ENCODE data around the gene UGT1A9. TPM values are rescaled to one million over a fixed set of nuclear protein-coding genes. Genes with fewer than 3 reads are reported as not detected.

UGT1A9 gene
- total and polyA plus RNA-seq, 2 donors: 0.09 to 0.27 TPM

DNA sequence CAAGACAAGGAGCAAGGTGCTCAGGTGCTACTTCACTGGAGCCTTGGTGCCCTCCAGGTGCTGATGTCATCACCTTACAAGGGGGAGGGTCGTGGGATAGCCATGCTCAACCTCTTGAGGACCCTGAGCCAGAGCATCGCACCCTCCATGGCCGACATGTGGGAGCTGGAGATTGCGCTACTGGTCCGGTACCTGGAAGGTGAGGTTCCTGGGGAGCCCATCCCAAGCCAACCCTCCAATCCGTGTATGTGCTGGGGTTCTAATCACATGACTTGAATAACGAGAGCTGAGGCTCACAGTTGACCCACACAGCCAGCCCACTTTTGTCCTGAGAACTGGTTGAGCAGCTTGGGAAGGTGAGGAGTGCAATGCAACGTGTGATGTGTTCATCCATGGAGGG lies 132.3 kb downstream of the UGT1A9 start:
- WGBS: 78% methylated on average over 8 of the region's 8 CpGs
- Histone ChIP-seq H3K4me1 (ENCODE audit: control insufficient read depth in 2 of 2, insufficient read depth in 2 of 2, low read length in 2 of 2) (no peaks in the 10 kb centered on the region), H3K4me3 (ENCODE audit: low read length in 2 of 2) (no peak overlapping the region), H3K27me3 (ENCODE audit: control insufficient read depth in 2 of 2, insufficient read depth in 1 of 2, low read length in 1 of 2) (peaks cover 0 to 4% of the 10 kb centered on the region in 2 donors), H3K9me3 (ENCODE audit: control insufficient read depth in 2 of 2, insufficient read depth in 1 of 2, low read length in 1 of 2) (peaks cover 0 to 4% of the 10 kb centered on the region in 2 donors), H3K27ac (ENCODE audit: low read depth in 1 of 2, low read length in 1 of 2) (no peak overlapping the region), H3K36me3 (ENCODE audit: control insufficient read depth in 2 of 2, insufficient read depth in 2 of 2, low read length in 1 of 2) (no peaks in the 10 kb centered on the region)
- DNase-seq (ENCODE audit: low read depth in 6 of 9, low spot score in 9 of 9): no peak

DNA sequence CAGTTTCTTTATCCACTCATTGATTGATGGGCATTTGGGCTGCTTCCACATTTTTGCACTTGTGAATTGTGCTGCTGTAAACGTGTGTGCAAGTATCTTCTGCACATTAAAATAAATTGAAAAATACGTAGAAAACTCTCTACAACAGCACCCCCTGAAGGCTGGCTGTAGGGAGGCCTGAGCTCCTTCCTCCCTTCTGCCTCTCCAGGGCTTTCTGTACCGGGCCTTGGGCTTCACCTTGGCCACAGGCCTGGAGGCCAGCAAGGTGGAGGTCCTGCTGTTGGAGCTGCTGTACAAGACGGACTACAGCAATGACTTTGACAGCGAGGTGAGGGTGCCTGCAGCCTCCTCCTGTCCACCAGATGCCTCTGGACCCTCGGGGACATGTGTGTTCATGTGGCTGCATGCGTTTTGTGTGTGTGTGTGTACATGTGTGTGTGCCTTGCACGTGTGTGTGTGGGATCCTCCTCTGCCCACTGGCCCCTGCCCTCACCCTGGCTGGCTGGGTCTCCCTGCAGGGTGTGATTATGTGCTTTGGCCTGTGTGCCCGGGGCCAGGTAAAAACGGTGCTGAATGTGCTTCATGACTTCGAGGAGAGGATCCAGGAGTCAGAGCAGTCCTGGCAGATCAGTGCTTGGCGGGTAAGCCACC lies 135.6 kb downstream of the UGT1A9 start:
- Histone ChIP-seq H3K27ac (ENCODE audit: low read depth in 1 of 2, low read length in 1 of 2) (no peak overlapping the region), H3K9me3 (ENCODE audit: control insufficient read depth in 2 of 2, insufficient read depth in 1 of 2, low read length in 1 of 2) (no peaks in the 10 kb centered on the region), H3K36me3 (ENCODE audit: control insufficient read depth in 2 of 2, insufficient read depth in 2 of 2, low read length in 1 of 2) (no peaks in the 10 kb centered on the region), H3K4me1 (ENCODE audit: control insufficient read depth in 2 of 2, insufficient read depth in 2 of 2, low read length in 2 of 2) (no peaks in the 10 kb centered on the region), H3K27me3 (ENCODE audit: control insufficient read depth in 2 of 2, insufficient read depth in 1 of 2, low read length in 1 of 2) (peaks cover 0 to 4% of the 10 kb centered on the region in 2 donors), H3K4me3 (ENCODE audit: low read length in 2 of 2) (no peak overlapping the region)
- 80% methylated on average over 12 of the region's 12 CpGs for WGBS
- DNase-seq (ENCODE audit: low read depth in 6 of 9, low spot score in 9 of 9): no peak

DNA sequence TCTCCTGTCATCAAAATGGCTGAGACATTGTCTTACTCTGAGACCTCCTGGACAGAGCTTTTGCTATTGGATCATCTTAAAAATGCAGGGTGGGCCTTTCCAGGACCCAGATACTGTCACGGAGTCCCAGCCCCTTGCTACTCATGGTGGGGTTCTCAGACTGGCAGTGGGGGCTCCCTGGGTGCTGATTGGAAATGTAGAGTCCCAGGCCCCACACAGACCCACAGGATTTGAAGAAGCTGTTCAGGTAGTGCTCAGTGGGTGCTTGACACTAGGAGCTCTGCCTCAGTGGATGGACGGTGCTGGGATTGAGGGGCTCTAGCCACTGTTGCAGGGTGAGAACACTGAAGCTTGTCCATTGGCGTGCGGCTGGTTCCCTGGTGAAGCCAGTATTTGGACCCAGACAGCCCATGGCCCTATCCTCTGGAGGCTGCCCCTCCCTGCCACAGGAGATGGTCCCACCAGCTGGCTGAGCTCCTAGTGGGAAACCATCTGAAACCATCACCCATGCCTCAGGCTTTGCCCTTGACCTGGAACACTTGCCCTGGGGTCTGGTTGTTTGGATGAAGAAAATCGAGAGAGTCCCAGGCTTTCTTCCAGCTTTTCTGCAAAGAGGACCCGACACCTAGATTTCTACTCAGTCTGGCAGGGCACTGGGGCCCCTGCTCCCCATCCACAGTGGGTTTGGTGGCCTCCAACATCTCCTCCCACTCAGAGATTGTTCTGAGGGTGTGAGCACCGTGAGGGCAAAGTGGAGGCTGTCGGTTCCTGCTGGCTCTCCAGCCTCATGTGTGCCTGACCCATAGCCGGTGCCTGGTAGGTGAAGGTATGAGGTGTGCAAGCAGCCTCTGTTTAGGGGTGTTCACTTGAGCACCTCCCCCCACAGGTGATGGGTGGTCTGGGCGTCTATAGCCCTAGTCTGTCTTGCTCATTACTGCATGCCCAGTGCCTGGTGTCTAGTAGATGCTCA lies 136.6 kb downstream of the UGT1A9 start:
- H3K27me3 ChIP-seq (ENCODE audit: control insufficient read depth in 2 of 2, insufficient read depth in 1 of 2, low read length in 1 of 2): peaks cover 0 to 4% of the 10 kb centered on the region in 2 donors
- WGBS: 89% methylated on average over 10 of the region's 10 CpGs
- H3K9me3 ChIP-seq (ENCODE audit: control insufficient read depth in 2 of 2, insufficient read depth in 1 of 2, low read length in 1 of 2): no peaks in the 10 kb centered on the region
- no peaks in the 10 kb centered on the region for H3K4me1 ChIP-seq (ENCODE audit: control insufficient read depth in 2 of 2, insufficient read depth in 2 of 2, low read length in 2 of 2)
- no peak for DNase-seq (ENCODE audit: low read depth in 6 of 9, low spot score in 9 of 9)
- H3K27ac ChIP-seq (ENCODE audit: low read depth in 1 of 2, low read length in 1 of 2): no peak overlapping the region
- no peak overlapping the region for H3K4me3 ChIP-seq (ENCODE audit: low read length in 2 of 2)
- no peaks in the 10 kb centered on the region for H3K36me3 ChIP-seq (ENCODE audit: control insufficient read depth in 2 of 2, insufficient read depth in 2 of 2, low read length in 1 of 2)

DNA sequence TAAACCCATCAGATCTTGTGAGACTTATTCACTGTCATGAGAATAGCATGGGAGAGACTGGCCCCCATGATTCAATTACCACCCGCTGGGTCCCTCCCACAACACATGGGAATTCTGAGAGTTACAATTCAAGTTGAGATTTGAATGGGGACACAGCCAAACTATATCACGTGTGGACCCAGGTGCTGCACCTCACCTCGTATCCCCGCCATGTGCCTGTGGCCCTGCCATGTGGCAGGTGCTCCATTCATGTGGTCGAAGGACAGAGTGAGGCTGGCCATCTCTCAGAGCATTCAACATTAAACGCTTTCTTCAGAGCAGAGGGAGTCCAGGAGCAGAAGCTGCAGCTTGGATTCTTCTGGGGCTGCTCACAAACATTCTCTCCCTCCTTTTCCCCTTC lies 138.7 kb downstream of the UGT1A9 start:
- no peak overlapping the region for H3K27ac ChIP-seq (ENCODE audit: low read depth in 1 of 2, low read length in 1 of 2)
- no peak for DNase-seq (ENCODE audit: low read depth in 6 of 9, low spot score in 9 of 9)
- WGBS: 94% methylated on average over 6 of the region's 6 CpGs

DNA sequence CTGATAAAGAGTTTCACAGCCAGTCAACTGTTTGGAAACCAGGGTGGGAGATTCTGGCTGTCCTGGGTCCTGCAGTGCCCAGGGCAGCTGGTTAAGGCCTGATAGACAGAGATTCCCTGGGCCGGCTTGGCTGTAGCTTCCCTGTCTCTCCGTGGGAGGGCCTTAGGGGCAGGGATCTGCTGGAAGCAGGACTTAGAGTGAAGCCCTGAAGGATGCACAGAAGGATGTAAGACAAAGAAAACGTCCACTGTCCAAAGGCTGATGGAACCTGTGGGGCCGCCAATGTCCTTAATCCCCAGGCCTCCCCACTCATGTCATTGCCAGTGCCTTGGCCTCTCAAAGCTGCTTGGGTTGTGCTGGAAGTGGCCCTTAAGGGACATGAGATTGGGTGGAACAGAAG lies 139.4 kb downstream of the UGT1A9 start:
- Histone ChIP-seq H3K9me3 (ENCODE audit: control insufficient read depth in 2 of 2, insufficient read depth in 1 of 2, low read length in 1 of 2) (no peaks in the 10 kb centered on the region), H3K27ac (ENCODE audit: low read depth in 1 of 2, low read length in 1 of 2) (no peak overlapping the region), H3K4me1 (ENCODE audit: control insufficient read depth in 2 of 2, insufficient read depth in 2 of 2, low read length in 2 of 2) (no peaks in the 10 kb centered on the region), H3K4me3 (ENCODE audit: low read length in 2 of 2) (no peak overlapping the region), H3K36me3 (ENCODE audit: control insufficient read depth in 2 of 2, insufficient read depth in 2 of 2, low read length in 1 of 2) (no peaks in the 10 kb centered on the region), H3K27me3 (ENCODE audit: control insufficient read depth in 2 of 2, insufficient read depth in 1 of 2, low read length in 1 of 2) (peaks cover 0 to 3% of the 10 kb centered on the region in 2 donors)
- 84% methylated on average over 4 of the region's 4 CpGs for WGBS
- DNase-seq (ENCODE audit: low read depth in 6 of 9, low spot score in 9 of 9): no peak

More for the DNA sequence above, 138.7 kb downstream of the UGT1A9 start:
- H3K4me1 ChIP-seq (ENCODE audit: control insufficient read depth in 2 of 2, insufficient read depth in 2 of 2, low read length in 2 of 2): no peaks in the 10 kb centered on the region
- H3K36me3 ChIP-seq (ENCODE audit: control insufficient read depth in 2 of 2, insufficient read depth in 2 of 2, low read length in 1 of 2): no peaks in the 10 kb centered on the region
- H3K4me3 ChIP-seq (ENCODE audit: low read length in 2 of 2): no peak overlapping the region
- no peaks in the 10 kb centered on the region for H3K9me3 ChIP-seq (ENCODE audit: control insufficient read depth in 2 of 2, insufficient read depth in 1 of 2, low read length in 1 of 2)
- H3K27me3 ChIP-seq (ENCODE audit: control insufficient read depth in 2 of 2, insufficient read depth in 1 of 2, low read length in 1 of 2): peaks cover 0 to 3% of the 10 kb centered on the region in 2 donors

DNA sequence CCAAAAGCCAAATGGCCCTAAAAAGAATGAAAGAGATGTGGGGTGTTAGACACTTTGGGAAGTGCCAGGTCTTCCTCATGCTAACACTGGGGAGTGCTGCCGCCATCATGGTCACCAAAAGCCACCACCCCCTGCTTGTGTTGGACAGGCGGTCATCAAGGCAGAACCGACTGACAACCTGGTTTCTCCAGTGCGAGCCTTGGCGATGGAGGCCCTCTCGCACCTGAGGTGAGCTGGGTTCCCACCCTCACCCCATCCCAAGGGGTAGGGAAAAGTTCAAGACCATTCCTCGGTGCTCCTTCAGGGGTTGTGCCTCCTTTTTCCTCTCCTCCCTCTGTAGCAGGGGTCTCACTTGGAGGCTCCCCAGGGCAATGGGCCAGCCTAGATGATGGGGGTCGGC lies 140.0 kb downstream of the UGT1A9 start:
- no peak for DNase-seq (ENCODE audit: low read depth in 6 of 9, low spot score in 9 of 9)
- 92% methylated on average over 8 of the region's 8 CpGs for whole genome bisulfite sequencing
- Histone ChIP-seq H3K27ac (ENCODE audit: low read depth in 1 of 2, low read length in 1 of 2) (no peak overlapping the region), H3K4me3 (ENCODE audit: low read length in 2 of 2) (no peak overlapping the region), H3K27me3 (ENCODE audit: control insufficient read depth in 2 of 2, insufficient read depth in 1 of 2, low read length in 1 of 2) (peaks cover 0 to 3% of the 10 kb centered on the region in 2 donors), H3K9me3 (ENCODE audit: control insufficient read depth in 2 of 2, insufficient read depth in 1 of 2, low read length in 1 of 2) (no peaks in the 10 kb centered on the region), H3K36me3 (ENCODE audit: control insufficient read depth in 2 of 2, insufficient read depth in 2 of 2, low read length in 1 of 2) (no peaks in the 10 kb centered on the region), H3K4me1 (ENCODE audit: control insufficient read depth in 2 of 2, insufficient read depth in 2 of 2, low read length in 2 of 2) (no peaks in the 10 kb centered on the region)

DNA sequence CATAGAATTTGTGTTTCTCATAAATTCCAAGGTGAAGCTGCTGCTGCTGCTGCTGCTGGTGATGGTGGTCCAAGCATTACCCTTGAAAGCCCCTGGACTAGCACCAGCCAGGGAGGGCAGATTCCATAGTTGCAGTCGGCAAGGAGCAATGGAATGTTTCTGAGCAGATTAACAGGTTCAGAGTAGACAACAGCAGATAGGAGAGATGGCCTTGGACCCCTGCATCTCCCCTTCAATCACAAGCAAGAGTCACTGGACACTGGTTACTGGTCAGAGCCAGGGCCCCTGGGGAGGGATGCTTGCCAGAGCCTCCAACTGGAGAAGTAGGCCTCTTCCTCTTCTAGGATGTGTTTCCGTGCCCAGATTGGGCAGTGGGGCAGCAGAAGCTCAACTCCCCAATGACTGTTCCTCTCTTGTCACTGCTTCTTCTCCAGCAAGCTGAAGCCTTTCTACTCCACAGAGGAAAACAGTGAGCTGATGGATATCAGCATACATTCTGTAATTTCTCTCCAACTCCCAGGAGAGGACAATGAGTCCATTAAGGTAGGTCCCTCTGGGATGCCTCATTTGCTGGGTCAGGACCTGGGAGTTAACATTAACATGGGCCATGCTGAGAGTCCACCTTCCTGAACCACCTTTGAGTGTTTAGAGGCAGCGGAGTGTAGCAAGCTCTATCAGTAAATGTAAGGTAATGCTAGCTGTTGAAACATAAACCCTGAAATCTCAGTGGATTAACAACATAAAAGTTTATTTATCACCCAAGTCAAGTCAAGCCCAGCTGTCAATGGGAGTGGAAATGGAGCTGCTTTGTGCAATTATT lies 141.7 kb downstream of the UGT1A9 start:
- no peak for DNase-seq (ENCODE audit: low read depth in 6 of 9, low spot score in 9 of 9)

DNA sequence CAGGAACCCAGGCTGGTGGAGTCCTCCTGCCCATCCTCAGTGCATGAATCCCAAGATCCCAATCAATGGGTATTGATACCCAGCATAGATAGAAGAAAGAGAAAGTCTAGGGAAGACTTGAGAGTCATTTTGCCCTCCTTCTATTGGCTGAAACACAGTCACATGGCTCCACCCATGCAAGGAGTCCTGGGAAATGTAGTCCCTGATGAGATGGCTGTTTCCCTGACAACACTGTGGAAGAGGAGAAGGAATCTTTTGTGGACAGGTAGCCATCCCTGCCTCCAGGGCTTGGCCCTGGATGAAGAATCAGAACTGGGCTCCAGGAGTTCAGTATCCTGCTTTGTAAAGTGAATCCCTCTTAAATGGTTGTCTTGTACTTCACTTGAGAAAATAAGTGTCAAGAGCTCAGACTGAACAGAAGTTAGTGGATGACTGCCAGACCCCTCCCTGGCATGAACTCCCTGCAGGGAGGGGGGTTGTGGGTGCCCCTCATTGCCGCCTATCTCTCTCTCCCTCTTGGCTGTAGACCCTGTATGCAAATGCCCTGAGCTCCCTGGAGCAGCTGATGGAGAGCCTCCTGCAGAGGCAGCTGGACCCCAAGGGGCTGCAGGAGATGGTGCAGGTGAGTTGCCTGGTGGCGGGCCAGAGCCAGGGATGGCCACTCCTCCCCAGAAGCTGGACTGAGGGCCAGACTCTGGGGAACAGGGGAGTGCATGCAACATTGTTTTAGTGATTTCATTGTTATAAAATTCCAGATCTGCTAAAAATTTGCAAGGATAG lies 142.5 kb downstream of the UGT1A9 start:
- no peak for DNase-seq (ENCODE audit: low read depth in 6 of 9, low spot score in 9 of 9)
- Histone ChIP-seq H3K27ac (ENCODE audit: low read depth in 1 of 2, low read length in 1 of 2) (no peak overlapping the region), H3K4me3 (ENCODE audit: low read length in 2 of 2) (no peak overlapping the region), H3K9me3 (ENCODE audit: control insufficient read depth in 2 of 2, insufficient read depth in 1 of 2, low read length in 1 of 2) (no peaks in the 10 kb centered on the region), H3K27me3 (ENCODE audit: control insufficient read depth in 2 of 2, insufficient read depth in 1 of 2, low read length in 1 of 2) (peaks cover 0 to 3% of the 10 kb centered on the region in 2 donors), H3K4me1 (ENCODE audit: control insufficient read depth in 2 of 2, insufficient read depth in 2 of 2, low read length in 2 of 2) (no peaks in the 10 kb centered on the region), H3K36me3 (ENCODE audit: control insufficient read depth in 2 of 2, insufficient read depth in 2 of 2, low read length in 1 of 2) (no peaks in the 10 kb centered on the region)
- WGBS: 91% methylated on average over 2 of the region's 2 CpGs

More for the DNA sequence above, 141.7 kb downstream of the UGT1A9 start:
- H3K9me3 ChIP-seq (ENCODE audit: control insufficient read depth in 2 of 2, insufficient read depth in 1 of 2, low read length in 1 of 2): no peaks in the 10 kb centered on the region
- no peak overlapping the region for H3K27ac ChIP-seq (ENCODE audit: low read depth in 1 of 2, low read length in 1 of 2)
- H3K27me3 ChIP-seq (ENCODE audit: control insufficient read depth in 2 of 2, insufficient read depth in 1 of 2, low read length in 1 of 2): peaks cover 0 to 3% of the 10 kb centered on the region in 2 donors
- 95% methylated on average over 3 of the region's 3 CpGs for WGBS
- no peak overlapping the region for H3K4me3 ChIP-seq (ENCODE audit: low read length in 2 of 2)
- H3K4me1 ChIP-seq (ENCODE audit: control insufficient read depth in 2 of 2, insufficient read depth in 2 of 2, low read length in 2 of 2): no peaks in the 10 kb centered on the region
- no peaks in the 10 kb centered on the region for H3K36me3 ChIP-seq (ENCODE audit: control insufficient read depth in 2 of 2, insufficient read depth in 2 of 2, low read length in 1 of 2)

Data from thymus (tissue), 11 donors.